Stomach (tissue), 4 donors: Measurements from ENCODE around the gene UGT2A3.

Experiments used
- CTCF ChIP-seq, 7 experiments: fragments of 450-650 bp in 4 of 7; fragments of 200-600 bp in 3 of 7; sonication (generic) in 3 of 7; IDR thresholded peaks; one replicate each; pipeline ENCODE4 v1.5.1; 2016 to 2019; ENCODE audit warnings: antibody characterized with exemption in 7 of 7, control low read depth in 2 of 7, mild to moderate bottlenecking in 1 of 7
- POLR2A ChIP-seq, 4 donors: fragments of 450-650 bp; IDR thresholded peaks; one replicate each; pipeline ENCODE4 v1.6.1; 2016; ENCODE audit warnings: antibody characterized with exemption in 4 of 4, control low read depth in 2 of 4, mild to moderate bottlenecking in 1 of 4, moderate library complexity in 1 of 4
- POLR2AphosphoS5 ChIP-seq, 3 donors: sonication (generic); formaldehyde crosslinking; IDR thresholded peaks; one replicate each; pipeline ENCODE4 v1.6.1; 2016; ENCODE audit warnings: antibody characterized with exemption in 3 of 3

GRCh38 chr4:68895561-68896198 is 55.9 kb downstream of the UGT2A3 start:
- TF ChIP-seq CTCF (IDR thresholded peaks at IDR 0.05) (no peak), POLR2A (IDR thresholded peaks at IDR 0.05) (no peak), POLR2AphosphoS5 (IDR thresholded peaks at IDR 0.05) (no peak)
